HG03139 (cell line): ENCODE results near the gene PTBP3.
A peak's percentile ranks its signal among the peaks of the same experiment; 100 is the strongest.
"Not testable (repeated sequence)": the region's sequence is repeated elsewhere in the genome, so short reads cannot be mapped to it uniquely, and the experiment has no call there.

Experiments
- ATAC-seq: cut with Tn5 transposase; IDR thresholded peaks from one replicate; pipeline ENCODE4 v1.9.1; 2021; ENCODE audit not compliant: unreplicated experiment

PTBP3 gene, protein sequence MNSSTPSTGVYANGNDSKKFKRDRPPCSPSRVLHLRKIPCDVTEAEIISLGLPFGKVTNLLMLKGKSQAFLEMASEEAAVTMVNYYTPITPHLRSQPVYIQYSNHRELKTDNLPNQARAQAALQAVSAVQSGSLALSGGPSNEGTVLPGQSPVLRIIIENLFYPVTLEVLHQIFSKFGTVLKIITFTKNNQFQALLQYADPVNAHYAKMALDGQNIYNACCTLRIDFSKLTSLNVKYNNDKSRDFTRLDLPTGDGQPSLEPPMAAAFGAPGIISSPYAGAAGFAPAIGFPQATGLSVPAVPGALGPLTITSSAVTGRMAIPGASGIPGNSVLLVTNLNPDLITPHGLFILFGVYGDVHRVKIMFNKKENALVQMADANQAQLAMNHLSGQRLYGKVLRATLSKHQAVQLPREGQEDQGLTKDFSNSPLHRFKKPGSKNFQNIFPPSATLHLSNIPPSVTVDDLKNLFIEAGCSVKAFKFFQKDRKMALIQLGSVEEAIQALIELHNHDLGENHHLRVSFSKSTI

DNA sequence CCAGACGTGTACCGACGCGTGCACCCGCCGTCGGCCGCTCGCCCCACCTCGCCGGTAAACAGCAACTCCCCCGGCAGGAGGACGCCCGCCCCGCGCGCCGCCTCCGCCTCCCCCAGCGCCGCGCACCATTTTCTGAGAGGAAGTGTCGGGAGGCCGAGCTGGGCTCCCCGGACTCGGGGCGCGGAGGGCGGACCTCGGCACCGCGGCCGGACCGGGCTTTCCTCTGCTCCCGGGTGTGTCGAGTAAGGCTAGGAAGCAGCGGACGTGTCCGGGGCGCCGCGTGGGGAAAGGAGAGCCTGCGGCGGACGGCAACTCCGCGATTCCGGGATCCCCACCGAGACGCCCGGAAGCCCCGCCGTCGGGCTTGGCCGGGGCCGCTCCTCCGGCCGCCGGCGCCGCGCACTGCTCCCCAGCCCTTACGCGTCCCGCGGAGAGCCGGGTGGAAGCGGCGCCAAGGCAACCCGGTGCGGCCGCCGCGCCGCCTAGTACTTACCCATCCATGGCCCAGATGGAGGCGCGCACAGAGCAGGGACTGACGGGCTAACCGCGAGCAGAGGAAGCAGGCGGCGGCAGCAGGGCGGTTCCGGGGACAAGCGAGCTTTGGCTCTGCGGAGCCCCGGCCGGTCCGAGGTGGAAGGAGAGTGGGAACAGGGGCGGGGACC is at the start of gene PTBP3:
PTBP3 (minus strand) TSS at position 643 of the 662 bp plus-strand sequence. CDS start 35,754 bp downstream, outside the sequence.
- peak; percentile 51 for ATAC-seq

- no peak for ATAC-seq
Measured at GRCh38 chr9:112382501-112383364, 49.3 kb upstream of the PTBP3 start.

DNA sequence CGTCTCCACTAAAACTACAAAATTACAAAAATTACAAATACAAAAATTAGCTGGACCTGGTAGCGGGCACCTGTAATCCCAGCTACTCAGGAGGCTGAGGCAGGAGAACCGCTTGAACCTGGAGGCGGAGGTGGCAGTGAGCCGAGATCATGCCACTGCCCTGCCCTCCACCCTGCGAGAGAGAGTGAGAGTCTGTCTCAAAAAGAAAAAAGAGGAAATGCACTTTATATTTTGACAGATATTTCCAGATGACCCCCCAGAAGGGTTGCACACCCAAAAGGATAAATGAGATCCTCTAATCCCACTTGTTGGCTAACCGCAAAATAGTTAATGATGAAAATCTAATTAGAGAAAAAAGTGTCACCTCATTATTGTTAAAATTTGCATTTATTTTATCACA is 48.6 kb upstream of the PTBP3 start:
- no peak for ATAC-seq

GRCh38 chr9:112380825-112381221 is 47.4 kb upstream of the PTBP3 start:
- ATAC-seq = no peak

GRCh38 chr9:112380102-112380824 is 46.8 kb upstream of the PTBP3 start, which contains the start of gene HSDL2:
HSDL2 (plus strand) TSS chr9:112380108; CDS start chr9:112380164, 56 bp downstream.
- ATAC-seq = peak; percentile 12

- peak; percentile 85 for ATAC-seq
Measured at GRCh38 chr9:112379177-112380101, 46.0 kb upstream of the PTBP3 start.

GRCh38 chr9:112378328-112379176 is 45.1 kb upstream of the PTBP3 start:
- no peak for ATAC-seq

DNA sequence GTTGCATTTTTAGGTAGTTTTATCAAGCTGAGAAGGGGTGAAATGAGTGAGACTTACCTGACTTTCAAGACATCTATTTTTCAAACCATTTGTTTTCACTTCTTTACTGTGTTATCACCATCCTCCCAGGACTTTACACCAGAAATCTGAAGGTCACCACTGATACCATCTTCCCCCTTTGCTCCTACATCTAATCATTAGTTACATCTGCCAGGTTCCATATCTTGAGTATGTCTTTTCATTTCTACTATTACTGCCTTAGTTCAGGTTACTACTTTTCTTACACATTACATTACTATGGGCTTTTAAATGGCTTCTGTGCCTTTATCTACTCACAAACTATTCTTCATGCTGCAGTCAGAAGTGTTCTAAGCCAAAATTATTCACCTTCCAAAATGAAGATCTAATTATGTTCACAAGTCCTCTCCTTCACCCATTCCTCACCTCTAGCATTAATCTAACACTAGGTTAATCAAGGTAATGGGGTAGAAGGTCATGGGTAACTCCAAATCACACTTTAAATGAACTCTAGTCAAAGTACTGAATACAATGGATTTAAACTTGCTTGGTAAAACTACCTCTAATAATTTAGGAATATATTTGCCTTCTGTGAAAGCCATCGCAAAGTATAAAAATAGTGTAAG is 44.4 kb upstream of the PTBP3 start:
- ATAC-seq = no peak

- ATAC-seq = no peak
Measured at GRCh38 chr9:112377087-112377486, 43.7 kb upstream of the PTBP3 start.

DNA sequence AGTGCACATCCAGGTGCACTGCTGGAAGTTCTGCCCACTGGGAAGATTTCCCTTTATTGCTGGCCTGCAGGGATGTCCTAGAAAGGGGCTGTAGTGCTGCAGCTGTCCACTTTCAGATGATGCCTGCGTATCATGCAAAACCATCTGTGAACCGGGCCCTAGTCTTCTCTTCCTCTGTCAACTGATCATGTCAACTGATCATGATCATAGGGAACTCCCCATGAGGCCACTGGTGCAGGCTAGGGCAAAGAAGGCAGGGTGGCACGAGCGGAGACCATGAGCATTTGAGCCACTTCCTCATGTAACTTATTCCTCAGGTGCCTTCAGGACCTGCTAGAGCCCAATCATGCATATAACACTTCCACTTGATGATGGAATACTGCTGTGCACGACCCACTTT is 41.9 kb upstream of the PTBP3 start:
- ATAC-seq = no peak

GRCh38 chr9:112374232-112374631 is 40.8 kb upstream of the PTBP3 start:
- ATAC-seq = not testable (repeated sequence)

DNA sequence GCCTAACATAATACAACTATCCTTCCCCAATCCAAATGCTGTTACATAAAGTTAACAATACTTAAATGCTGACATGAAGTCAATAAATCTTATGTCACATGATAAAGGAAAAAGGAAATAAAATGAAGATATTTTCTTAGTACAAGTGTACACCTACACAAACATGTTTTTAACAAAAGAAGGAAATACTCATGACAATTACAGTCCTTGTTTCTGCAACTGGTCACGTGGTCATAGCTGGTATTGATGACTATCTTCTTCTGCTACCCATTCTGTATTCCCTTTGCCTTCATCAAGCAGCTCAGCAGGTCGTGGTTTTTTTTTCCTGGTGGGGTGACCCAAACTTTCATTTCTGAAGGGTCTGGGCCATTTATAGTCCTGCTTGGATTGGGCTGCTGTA is 40.2 kb upstream of the PTBP3 start:
- not testable (repeated sequence) for ATAC-seq

DNA sequence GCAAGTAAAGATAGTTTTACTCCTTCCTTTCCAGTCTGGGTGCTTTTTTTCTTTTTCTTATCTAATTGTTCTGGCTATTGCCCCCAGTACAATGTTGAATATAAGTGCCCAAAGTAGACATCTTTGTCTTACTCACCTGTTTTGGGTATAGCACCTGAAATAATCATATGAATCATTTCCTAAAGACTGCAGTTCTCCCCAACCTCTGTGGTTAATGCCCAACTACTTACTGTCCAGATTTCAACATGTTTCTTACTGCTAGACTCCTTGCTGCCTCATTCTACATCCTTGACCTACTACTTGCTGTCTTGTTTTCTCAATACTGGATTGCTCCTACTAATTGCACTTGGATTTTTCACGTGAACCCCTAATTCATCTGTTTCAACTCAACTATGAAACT is 37.6 kb upstream of the PTBP3 start:
- no peak for ATAC-seq

GRCh38 chr9:112369817-112370216 is 36.4 kb upstream of the PTBP3 start:
- ATAC-seq = no peak

GRCh38 chr9:112367465-112367864 is 34.0 kb upstream of the PTBP3 start:
- ATAC-seq = no peak

DNA sequence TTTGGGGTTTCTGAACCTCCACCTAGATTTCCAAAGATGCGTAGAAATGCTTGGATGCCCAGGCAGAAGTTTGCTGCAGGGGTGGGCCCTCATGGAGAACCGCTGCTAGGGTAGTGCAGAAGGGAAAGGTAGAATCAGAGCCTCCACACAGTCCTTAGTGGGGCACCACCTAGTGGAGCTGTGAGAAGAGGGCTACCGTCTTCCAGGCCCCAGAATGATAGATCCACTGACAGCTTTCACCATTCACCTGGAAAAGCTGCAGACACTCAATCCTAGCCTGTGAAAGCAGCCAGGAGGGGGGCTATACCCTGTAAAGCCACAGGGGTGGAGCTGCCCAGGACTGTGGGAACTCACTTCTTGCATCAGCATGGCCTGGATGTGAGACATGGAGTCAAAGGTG is 33.2 kb upstream of the PTBP3 start:
- no peak for ATAC-seq

DNA sequence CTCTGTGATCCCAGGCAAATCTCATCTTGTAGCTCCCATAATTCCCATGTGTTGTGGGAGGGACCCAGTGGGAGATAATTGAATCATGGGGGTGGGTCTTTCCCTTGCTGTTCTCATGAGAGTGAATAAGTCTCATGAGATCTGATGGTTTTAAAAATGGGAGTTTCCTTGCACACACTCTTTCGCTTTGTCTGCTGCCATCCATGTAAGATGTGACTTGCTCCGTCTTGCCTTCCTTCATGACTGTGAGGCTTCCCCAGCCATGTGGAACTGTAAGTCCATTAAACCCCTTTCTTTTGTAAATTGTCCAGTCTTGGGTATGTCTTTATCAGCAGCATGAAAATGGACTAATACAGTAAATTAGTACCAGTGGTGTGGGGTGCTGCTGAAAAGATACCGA is 31.8 kb upstream of the PTBP3 start:
- not testable (repeated sequence) for ATAC-seq

DNA sequence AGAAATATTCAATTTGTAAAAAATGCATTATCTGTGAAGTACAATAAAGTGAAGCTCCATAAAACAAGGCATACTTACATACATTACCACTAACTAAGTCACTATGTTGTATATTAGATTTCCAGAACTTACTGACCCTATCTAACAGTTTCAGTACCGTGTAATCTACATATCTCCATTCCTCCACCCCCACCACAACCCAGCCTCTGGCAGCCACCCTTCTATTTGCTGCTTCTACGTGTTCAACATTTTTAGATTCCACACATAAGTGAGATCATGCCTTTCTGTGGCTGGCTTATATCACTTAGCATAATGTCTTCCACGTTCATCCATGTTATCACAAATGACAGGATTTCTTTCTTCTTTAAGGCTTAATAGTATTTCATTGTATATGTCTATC is 31.3 kb upstream of the PTBP3 start:
- no peak for ATAC-seq
